KOPT-K1 (cell line): ENCODE data around the gene LARGE1.

Source experiments
- H3K27ac ChIP-seq: fragments of 200-600 bp; sonication (generic); 2 replicates; pipeline ENCODE4 v1.5.1; 2016; ENCODE audit warnings: antibody characterized with exemption, mild to moderate bottlenecking, low read depth, low read length; ENCODE audit not compliant: poor library complexity, severe bottlenecking
- H3K36me3 ChIP-seq: fragments of 200-600 bp; sonication (generic); 2 replicates; pipeline ENCODE4 v1.5.1; 2017; ENCODE audit warnings: antibody characterized with exemption, mild to moderate bottlenecking, low read length, moderate library complexity; ENCODE audit not compliant: insufficient read depth
- H3K9me3 ChIP-seq: fragments of 200-600 bp; sonication (generic); 2 replicates; pipeline ENCODE4 v1.5.1; 2017; ENCODE audit warnings: antibody characterized with exemption, low read length, mild to moderate bottlenecking; ENCODE audit not compliant: insufficient read depth, poor library complexity, severe bottlenecking

The LARGE1 gene

DNA sequence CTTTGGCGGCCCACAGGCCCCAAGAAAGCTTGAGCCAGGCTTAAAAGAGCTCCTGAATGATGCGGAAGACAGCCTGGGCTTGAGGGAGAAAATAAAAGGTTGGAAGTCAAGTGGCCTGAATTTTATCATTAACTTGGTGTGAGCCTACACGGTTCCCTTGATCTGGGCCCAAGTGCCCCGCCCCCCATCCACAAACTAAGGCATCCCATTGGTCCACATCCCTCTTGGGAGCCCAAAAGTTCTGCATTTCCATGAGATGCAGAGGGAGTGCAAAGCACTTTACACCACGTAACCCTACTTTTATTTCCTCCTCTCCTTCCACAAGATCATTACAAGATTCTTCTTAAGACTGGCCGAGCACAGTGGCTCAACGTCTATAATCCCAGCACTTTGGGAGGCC, 22.2 kb downstream of the LARGE1 start:
- H3K27ac ChIP-seq = no peak overlapping the region
- no peaks in the 10 kb centered on the region for H3K36me3 ChIP-seq
- H3K9me3 ChIP-seq = peaks cover 3% of the 10 kb centered on the region

DNA sequence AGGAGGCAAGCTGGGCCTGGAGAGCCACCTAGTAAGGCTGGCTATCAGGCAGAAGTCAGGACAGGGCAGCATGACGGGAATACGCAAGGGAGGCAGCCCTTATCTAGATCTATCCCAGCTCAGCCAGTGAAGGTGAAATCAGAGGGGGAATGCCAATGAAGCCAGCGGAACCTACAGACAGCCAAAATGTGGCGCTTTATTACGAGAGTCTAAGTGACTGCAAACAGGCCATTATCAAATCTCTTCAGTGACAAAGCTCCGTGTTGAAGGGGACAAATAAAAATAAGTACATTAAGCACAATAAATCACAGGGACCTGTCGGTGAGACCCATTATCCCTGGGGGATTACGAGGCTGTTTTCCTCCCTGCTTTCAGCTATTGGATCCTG, 22.8 kb downstream of the LARGE1 start:
- Histone ChIP-seq H3K9me3 (peaks cover 3% of the 10 kb centered on the region), H3K27ac (no peak overlapping the region), H3K36me3 (no peaks in the 10 kb centered on the region)

DNA sequence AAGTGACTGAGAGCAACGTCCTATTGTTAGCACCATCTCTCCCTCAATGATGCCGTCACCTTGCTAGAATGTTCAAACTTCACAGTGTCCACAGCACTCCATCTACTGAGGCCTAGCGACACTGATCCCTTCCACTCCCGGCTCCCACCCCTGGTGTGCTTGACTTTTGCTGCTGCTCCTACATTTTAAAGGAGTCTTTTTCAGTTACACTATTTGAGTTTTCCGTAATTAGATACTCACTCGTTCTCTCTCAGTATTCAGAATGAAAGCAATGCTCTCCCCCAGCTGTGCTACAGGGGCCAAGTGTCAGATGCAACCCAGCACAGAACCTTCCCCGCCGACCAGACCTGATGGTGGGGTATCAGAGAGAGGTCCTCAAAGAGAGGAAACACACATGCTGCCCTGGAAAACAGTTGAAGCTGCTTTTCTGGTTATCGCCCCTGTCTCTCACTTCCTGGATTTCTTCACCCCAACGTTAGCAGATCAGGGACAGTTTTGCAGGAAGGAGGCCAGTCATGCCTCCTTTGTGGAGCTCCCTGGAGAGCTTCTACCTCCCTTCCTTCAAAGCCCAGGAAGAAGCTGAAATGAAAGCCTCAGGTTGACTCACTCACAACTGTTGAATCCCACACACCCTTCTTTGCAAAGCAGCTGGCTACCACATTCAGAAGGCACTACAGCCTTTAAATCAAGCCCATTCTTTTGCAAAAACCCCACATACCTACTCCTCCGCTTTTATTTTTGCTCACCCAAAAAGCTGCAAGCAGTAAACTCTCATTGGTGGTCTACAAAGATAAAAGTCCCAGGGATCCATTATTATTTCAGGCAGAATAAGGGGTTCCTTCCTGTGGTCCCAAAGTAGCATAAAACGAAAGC, 23.5 kb downstream of the LARGE1 start:
- H3K27ac ChIP-seq = no peak overlapping the region
- H3K36me3 ChIP-seq = no peaks in the 10 kb centered on the region
- peaks cover 3% of the 10 kb centered on the region for H3K9me3 ChIP-seq

GRCh38 chr22:33896154-33896553, 24.1 kb downstream of the LARGE1 start:
- H3K36me3 ChIP-seq = no peaks in the 10 kb centered on the region
- H3K27ac ChIP-seq = no peak overlapping the region
- peaks cover 3% of the 10 kb centered on the region for H3K9me3 ChIP-seq

DNA sequence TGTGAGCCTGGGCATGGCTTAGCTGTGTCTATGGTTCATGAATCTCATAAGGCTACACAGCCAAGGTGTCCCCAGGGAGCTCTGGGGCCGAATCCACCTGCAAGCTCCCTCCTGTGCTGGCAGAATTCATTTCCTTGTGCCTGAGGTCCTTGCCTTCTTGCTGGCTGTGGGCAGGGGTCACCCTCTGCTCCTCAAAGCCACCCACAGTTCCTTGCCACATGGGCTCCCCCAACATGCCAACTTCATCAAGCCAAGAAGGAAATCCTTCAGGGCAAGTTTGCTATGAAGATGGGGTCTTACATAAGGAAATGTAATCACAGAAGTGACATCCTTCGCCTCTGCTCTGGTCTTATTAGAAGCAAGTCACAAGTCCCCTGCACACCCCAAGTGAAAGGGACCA, 24.8 kb downstream of the LARGE1 start:
- no peak overlapping the region for H3K27ac ChIP-seq
- peaks cover 3% of the 10 kb centered on the region for H3K9me3 ChIP-seq
- no peaks in the 10 kb centered on the region for H3K36me3 ChIP-seq

- H3K9me3 ChIP-seq = peaks cover 3% of the 10 kb centered on the region
- H3K36me3 ChIP-seq = no peaks in the 10 kb centered on the region
Measured at GRCh38 chr22:33894515-33894914, 25.8 kb downstream of the LARGE1 start.

GRCh38 chr22:33894036-33894435, 26.2 kb downstream of the LARGE1 start:
- Histone ChIP-seq H3K27ac (no peak overlapping the region), H3K9me3 (peaks cover 3% of the 10 kb centered on the region), H3K36me3 (no peaks in the 10 kb centered on the region)

More at GRCh38 chr22:33894515-33894914, 25.8 kb downstream of the LARGE1 start:
- H3K27ac ChIP-seq = no peak overlapping the region

DNA sequence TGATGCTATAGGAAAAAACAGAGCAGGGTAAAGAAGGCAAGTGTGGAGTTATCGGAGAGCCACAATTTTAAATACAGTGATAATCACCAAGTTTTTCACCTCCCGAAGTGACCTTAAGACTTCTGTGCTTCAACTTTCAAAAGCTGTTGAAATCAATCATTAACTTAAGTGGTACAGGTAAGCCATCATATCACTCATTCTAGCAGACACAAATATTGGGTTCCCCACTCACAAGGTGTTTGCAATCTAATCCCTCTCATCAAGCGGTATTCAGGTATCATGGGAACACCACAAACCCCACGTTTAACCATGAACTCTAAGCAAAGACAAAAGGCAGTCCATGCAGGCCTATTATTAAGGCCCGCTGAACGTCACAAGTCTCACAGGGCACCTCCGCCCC, 26.8 kb downstream of the LARGE1 start:
- no peak overlapping the region for H3K27ac ChIP-seq

DNA sequence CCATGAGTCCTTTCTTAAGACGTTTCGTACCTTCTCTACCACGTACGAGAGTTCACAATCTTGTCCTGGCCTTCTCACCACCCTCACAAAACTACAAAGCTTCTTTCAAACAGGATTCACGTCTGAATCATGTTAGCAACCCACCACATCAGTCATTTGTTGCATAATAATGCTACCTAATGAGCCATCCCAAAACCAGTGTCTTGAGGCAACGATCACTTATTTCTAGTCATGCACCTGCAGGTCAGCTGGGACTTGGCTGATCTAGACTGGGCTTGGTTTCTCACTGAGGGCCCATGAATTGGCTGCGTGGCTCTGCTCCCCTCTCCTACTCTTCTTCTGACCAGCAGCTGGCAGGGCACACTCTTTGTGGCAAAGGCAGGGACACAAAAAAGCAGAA, 28.3 kb downstream of the LARGE1 start:
- H3K27ac ChIP-seq = no peak overlapping the region
- H3K36me3 ChIP-seq = no peaks in the 10 kb centered on the region

More for the DNA sequence above, 26.8 kb downstream of the LARGE1 start:
- H3K9me3 ChIP-seq = peaks cover 3% of the 10 kb centered on the region
- no peaks in the 10 kb centered on the region for H3K36me3 ChIP-seq

GRCh38 chr22:33891455-33891854, 28.8 kb downstream of the LARGE1 start:
- H3K9me3 ChIP-seq = no peaks in the 10 kb centered on the region
- no peaks in the 10 kb centered on the region for H3K36me3 ChIP-seq
- no peak overlapping the region for H3K27ac ChIP-seq

More for the DNA sequence above, 28.3 kb downstream of the LARGE1 start:
- H3K9me3 ChIP-seq = no peaks in the 10 kb centered on the region

DNA sequence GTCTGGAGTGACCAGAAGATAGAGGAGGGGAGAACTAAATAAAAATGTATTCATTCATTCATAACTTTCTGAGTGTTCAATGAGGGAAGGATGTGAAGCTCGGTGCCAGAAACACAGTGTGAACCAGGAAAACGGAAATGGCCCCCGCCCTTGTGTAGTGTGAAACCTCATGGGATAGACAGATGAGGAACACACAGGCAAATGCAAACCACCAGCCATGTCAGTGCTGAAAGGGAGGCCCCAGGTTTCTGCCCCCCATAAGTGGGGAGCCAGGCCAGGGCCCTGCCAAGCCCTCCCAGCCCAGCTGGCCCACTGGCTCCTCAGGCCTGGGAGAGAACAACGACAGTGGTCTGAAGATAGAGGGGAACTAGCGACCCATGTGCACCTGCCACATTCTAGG, 30.5 kb downstream of the LARGE1 start:
- Histone ChIP-seq H3K27ac (no peak overlapping the region), H3K9me3 (no peaks in the 10 kb centered on the region), H3K36me3 (no peaks in the 10 kb centered on the region)

DNA sequence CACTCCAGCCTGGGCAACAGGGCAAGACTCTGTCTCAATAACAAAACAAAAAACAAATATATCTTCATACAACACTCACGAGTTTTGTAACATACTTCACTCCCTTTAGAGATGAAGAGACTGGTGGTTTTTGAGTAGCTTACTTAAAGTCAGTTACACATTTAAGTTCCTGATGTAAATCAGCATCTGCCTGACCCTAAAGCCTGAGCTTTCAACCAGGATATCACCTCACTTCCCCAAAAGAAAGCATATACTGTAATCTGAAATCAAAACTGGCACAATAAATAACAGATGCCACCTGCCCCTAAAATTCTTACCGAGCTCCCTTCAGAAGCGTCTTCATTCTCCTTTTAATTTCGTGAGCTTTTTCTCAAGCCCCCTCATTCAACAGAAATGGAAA, 31.5 kb downstream of the LARGE1 start:
- Histone ChIP-seq H3K9me3 (no peaks in the 10 kb centered on the region), H3K27ac (no peak overlapping the region), H3K36me3 (no peaks in the 10 kb centered on the region)

- Histone ChIP-seq H3K9me3 (no peaks in the 10 kb centered on the region), H3K27ac (no peak overlapping the region), H3K36me3 (no peaks in the 10 kb centered on the region)
Measured at GRCh38 chr22:33887173-33887572, 33.1 kb downstream of the LARGE1 start.

DNA sequence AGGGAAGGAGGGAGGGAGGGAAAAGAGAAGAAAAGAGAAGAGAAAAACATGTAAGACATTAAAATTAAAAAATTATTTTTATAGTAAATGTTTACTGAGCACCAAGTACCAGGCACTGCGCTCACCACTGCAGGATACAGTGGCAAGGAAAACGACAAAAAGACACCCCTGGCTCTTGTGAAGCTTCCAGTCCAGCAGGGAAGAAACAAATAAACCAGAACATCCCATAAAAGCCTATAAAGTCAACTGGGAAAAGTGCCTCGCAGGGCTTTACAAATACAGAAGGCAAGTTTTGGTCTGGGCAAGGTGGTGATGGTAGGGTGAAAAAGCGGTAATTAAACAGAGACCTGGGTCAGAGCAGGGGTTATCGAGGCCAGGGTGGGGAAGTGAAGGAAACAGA, 33.6 kb downstream of the LARGE1 start:
- no peak overlapping the region for H3K27ac ChIP-seq
- no peaks in the 10 kb centered on the region for H3K9me3 ChIP-seq
- no peaks in the 10 kb centered on the region for H3K36me3 ChIP-seq

- H3K36me3 ChIP-seq = no peaks in the 10 kb centered on the region
- no peak overlapping the region for H3K27ac ChIP-seq
- H3K9me3 ChIP-seq = no peaks in the 10 kb centered on the region
Measured at GRCh38 chr22:33884829-33885228, 35.4 kb downstream of the LARGE1 start.
